Measurements from ENCODE around the gene BAZ1A.

The BAZ1A gene

GRCh38 chr14:34875031-34875922 lies at the start of gene BAZ1A:
TSS of gene BAZ1A (minus strand) at chr14:34875360. CDS start at chr14:34874604, 756 bp downstream.
- Histone ChIP-seq H3K36me3 (ENCODE audit: control insufficient read depth, insufficient read depth, low read length) (no peaks in the 10 kb centered on the region), H3K4me1 (ENCODE audit: control insufficient read depth, insufficient read depth, low read length) (no peaks in the 10 kb centered on the region), H3K27me3 (ENCODE audit: control insufficient read depth, insufficient read depth, low read length) (no peaks in the 10 kb centered on the region), H3K4me3 (ENCODE audit: low read length) (peak within 1 kb of the TSS; percentile 90), H3K9ac (ENCODE audit: low read length) (peak within 1 kb of the TSS; percentile 97), H3K9me3 (ENCODE audit: control insufficient read depth, low read length) (no peaks in the 10 kb centered on the region)

GRCh38 chr14:34920339-34920738 lies 45.2 kb upstream of the BAZ1A start:
- H3K9me3 ChIP-seq (ENCODE audit: control insufficient read depth, low read length) = no peaks in the 10 kb centered on the region
- H3K4me1 ChIP-seq (ENCODE audit: control insufficient read depth, insufficient read depth, low read length) = no peaks in the 10 kb centered on the region
- no peak overlapping the region for H3K4me3 ChIP-seq (ENCODE audit: low read length)
- H3K9ac ChIP-seq (ENCODE audit: low read length) = no peak overlapping the region
- no peaks in the 10 kb centered on the region for H3K27me3 ChIP-seq (ENCODE audit: control insufficient read depth, insufficient read depth, low read length)
- H3K36me3 ChIP-seq (ENCODE audit: control insufficient read depth, insufficient read depth, low read length) = no peaks in the 10 kb centered on the region

GRCh38 chr14:34913619-34914018 lies 38.5 kb upstream of the BAZ1A start:
- no peaks in the 10 kb centered on the region for H3K4me1 ChIP-seq (ENCODE audit: control insufficient read depth, insufficient read depth, low read length)
- H3K9ac ChIP-seq (ENCODE audit: low read length) = no peak overlapping the region
- no peaks in the 10 kb centered on the region for H3K9me3 ChIP-seq (ENCODE audit: control insufficient read depth, low read length)
- H3K36me3 ChIP-seq (ENCODE audit: control insufficient read depth, insufficient read depth, low read length) = no peaks in the 10 kb centered on the region
- no peaks in the 10 kb centered on the region for H3K27me3 ChIP-seq (ENCODE audit: control insufficient read depth, insufficient read depth, low read length)
- H3K4me3 ChIP-seq (ENCODE audit: low read length) = no peak overlapping the region

- no peak overlapping the region for H3K4me3 ChIP-seq (ENCODE audit: low read length)
- H3K36me3 ChIP-seq (ENCODE audit: control insufficient read depth, insufficient read depth, low read length) = no peaks in the 10 kb centered on the region
- no peak overlapping the region for H3K9ac ChIP-seq (ENCODE audit: low read length)
- no peaks in the 10 kb centered on the region for H3K9me3 ChIP-seq (ENCODE audit: control insufficient read depth, low read length)
- no peaks in the 10 kb centered on the region for H3K4me1 ChIP-seq (ENCODE audit: control insufficient read depth, insufficient read depth, low read length)
- H3K27me3 ChIP-seq (ENCODE audit: control insufficient read depth, insufficient read depth, low read length) = no peaks in the 10 kb centered on the region
Measured at GRCh38 chr14:34912966-34913365, 37.8 kb upstream of the BAZ1A start.

- Histone ChIP-seq H3K9me3 (ENCODE audit: control insufficient read depth, low read length) (no peaks in the 10 kb centered on the region), H3K27me3 (ENCODE audit: control insufficient read depth, insufficient read depth, low read length) (no peaks in the 10 kb centered on the region), H3K4me1 (ENCODE audit: control insufficient read depth, insufficient read depth, low read length) (no peaks in the 10 kb centered on the region), H3K36me3 (ENCODE audit: control insufficient read depth, insufficient read depth, low read length) (no peaks in the 10 kb centered on the region), H3K4me3 (ENCODE audit: low read length) (no peak overlapping the region), H3K9ac (ENCODE audit: low read length) (no peak overlapping the region)
Measured at GRCh38 chr14:34912182-34912581, 37.0 kb upstream of the BAZ1A start.

- no peaks in the 10 kb centered on the region for H3K4me1 ChIP-seq (ENCODE audit: control insufficient read depth, insufficient read depth, low read length)
- no peaks in the 10 kb centered on the region for H3K27me3 ChIP-seq (ENCODE audit: control insufficient read depth, insufficient read depth, low read length)
- no peaks in the 10 kb centered on the region for H3K36me3 ChIP-seq (ENCODE audit: control insufficient read depth, insufficient read depth, low read length)
- no peaks in the 10 kb centered on the region for H3K9me3 ChIP-seq (ENCODE audit: control insufficient read depth, low read length)
- no peak overlapping the region for H3K4me3 ChIP-seq (ENCODE audit: low read length)
- no peak overlapping the region for H3K9ac ChIP-seq (ENCODE audit: low read length)
Measured at GRCh38 chr14:34911209-34912150, 36.3 kb upstream of the BAZ1A start.

- H3K36me3 ChIP-seq (ENCODE audit: control insufficient read depth, insufficient read depth, low read length) = no peaks in the 10 kb centered on the region
Measured at GRCh38 chr14:34906287-34906686, 31.1 kb upstream of the BAZ1A start.

GRCh38 chr14:34895277-34895676 lies 20.1 kb upstream of the BAZ1A start:
- Histone ChIP-seq H3K9me3 (ENCODE audit: control insufficient read depth, low read length) (no peaks in the 10 kb centered on the region), H3K27me3 (ENCODE audit: control insufficient read depth, insufficient read depth, low read length) (no peaks in the 10 kb centered on the region), H3K36me3 (ENCODE audit: control insufficient read depth, insufficient read depth, low read length) (no peaks in the 10 kb centered on the region), H3K4me3 (ENCODE audit: low read length) (no peak overlapping the region), H3K9ac (ENCODE audit: low read length) (no peak overlapping the region), H3K4me1 (ENCODE audit: control insufficient read depth, insufficient read depth, low read length) (no peaks in the 10 kb centered on the region)

More at GRCh38 chr14:34906287-34906686, 31.1 kb upstream of the BAZ1A start:
- Histone ChIP-seq H3K4me1 (ENCODE audit: control insufficient read depth, insufficient read depth, low read length) (no peaks in the 10 kb centered on the region), H3K27me3 (ENCODE audit: control insufficient read depth, insufficient read depth, low read length) (no peaks in the 10 kb centered on the region), H3K4me3 (ENCODE audit: low read length) (no peak overlapping the region), H3K9ac (ENCODE audit: low read length) (no peak overlapping the region), H3K9me3 (ENCODE audit: control insufficient read depth, low read length) (no peaks in the 10 kb centered on the region)

GRCh38 chr14:34890937-34891336 lies 15.8 kb upstream of the BAZ1A start:
- no peaks in the 10 kb centered on the region for H3K36me3 ChIP-seq (ENCODE audit: control insufficient read depth, insufficient read depth, low read length)
- no peaks in the 10 kb centered on the region for H3K9me3 ChIP-seq (ENCODE audit: control insufficient read depth, low read length)
- H3K9ac ChIP-seq (ENCODE audit: low read length) = no peak overlapping the region
- H3K27me3 ChIP-seq (ENCODE audit: control insufficient read depth, insufficient read depth, low read length) = no peaks in the 10 kb centered on the region
- H3K4me3 ChIP-seq (ENCODE audit: low read length) = no peak overlapping the region
- no peaks in the 10 kb centered on the region for H3K4me1 ChIP-seq (ENCODE audit: control insufficient read depth, insufficient read depth, low read length)

GRCh38 chr14:34888186-34888585 lies 13.0 kb upstream of the BAZ1A start:
- H3K9me3 ChIP-seq (ENCODE audit: control insufficient read depth, low read length) = no peaks in the 10 kb centered on the region
- H3K4me1 ChIP-seq (ENCODE audit: control insufficient read depth, insufficient read depth, low read length) = no peaks in the 10 kb centered on the region
- no peaks in the 10 kb centered on the region for H3K36me3 ChIP-seq (ENCODE audit: control insufficient read depth, insufficient read depth, low read length)
- no peaks in the 10 kb centered on the region for H3K27me3 ChIP-seq (ENCODE audit: control insufficient read depth, insufficient read depth, low read length)
- H3K4me3 ChIP-seq (ENCODE audit: low read length) = no peak overlapping the region
- no peak overlapping the region for H3K9ac ChIP-seq (ENCODE audit: low read length)

- Histone ChIP-seq H3K27me3 (ENCODE audit: control insufficient read depth, insufficient read depth, low read length) (no peaks in the 10 kb centered on the region), H3K4me1 (ENCODE audit: control insufficient read depth, insufficient read depth, low read length) (no peaks in the 10 kb centered on the region), H3K9me3 (ENCODE audit: control insufficient read depth, low read length) (no peaks in the 10 kb centered on the region), H3K9ac (ENCODE audit: low read length) (no peak overlapping the region), H3K36me3 (ENCODE audit: control insufficient read depth, insufficient read depth, low read length) (no peaks in the 10 kb centered on the region), H3K4me3 (ENCODE audit: low read length) (no peak overlapping the region)
Measured at GRCh38 chr14:34883954-34884353, 8.8 kb upstream of the BAZ1A start.

All from mucosa of stomach (tissue), 1 donor.